PC-9 (cell line): ENCODE measurements around the gene ZNF423.

Experiments used
- CTCF ChIP-seq: fragments of 200-600 bp; sonication (generic); conservative IDR thresholded peaks from 2 replicates; pipeline ENCODE4 v1.6.1; 2017; ENCODE audit warnings: mixed run types, antibody characterized with exemption, mild to moderate bottlenecking, moderate library complexity
- EZH2 ChIP-seq: fragments of 200-600 bp; sonication (generic); IDR thresholded peaks from 2 replicates; pipeline ENCODE4 v1.8.0; 2017; ENCODE audit warnings: antibody characterized with exemption, low read depth

- no peak for TF ChIP-seq CTCF
- TF ChIP-seq EZH2 = no peak
Observed at GRCh38 chr16:49828533-49829267, 27.2 kb downstream of the ZNF423 start.
